Heart right ventricle (tissue), 16 donors: ENCODE data around the gene NUDT7. TPM values are rescaled to one million over a fixed set of nuclear protein-coding genes. Genes with fewer than 3 reads are reported as not detected.

Source experiments
- ATAC-seq, 8 donors: fragments of 200-7000 bp; cut with Tn5 transposase; one replicate each; pipeline ENCODE4 v1.9.1; 2020; ENCODE audit warnings: mild to moderate bottlenecking in 8 of 8, moderate library complexity in 8 of 8, moderate number of reproducible peaks in 1 of 8
- DNase-seq, 2 donors: peaks; one replicate each; pipeline ENCODE4 v3.0.0-alpha.2; 2020
- H3K27ac ChIP-seq, 10 donors: fragments of 200-600 bp; sonication (generic) in 2 of 10; one replicate each; pipeline versions ENCODE4 v1.5.0 to v1.8.0; 2020 to 2022; ENCODE audit warnings: mild to moderate bottlenecking in 3 of 10
- H3K27me3 ChIP-seq, 7 donors: fragments of 200-600 bp; one replicate each; pipeline ENCODE4 v1.8.0; 2021 to 2022; ENCODE audit warnings: mild to moderate bottlenecking in 2 of 7
- H3K36me3 ChIP-seq, 9 donors: fragments of 200-600 bp; sonication (generic) in 1 of 9; one replicate each; pipeline versions ENCODE4 v1.5.0 to v1.8.0; 2020 to 2022; ENCODE audit warnings: mild to moderate bottlenecking in 2 of 9
- H3K4me1 ChIP-seq, 9 donors: fragments of 200-600 bp; sonication (generic) in 1 of 9; one replicate each; pipeline versions ENCODE4 v1.5.0 to v1.8.0; 2020 to 2022; ENCODE audit warnings: mild to moderate bottlenecking in 4 of 9
- H3K4me3 ChIP-seq, 10 donors: fragments of 200-600 bp; sonication (generic) in 2 of 10; one replicate each; pipeline versions ENCODE4 v1.5.0 to v1.8.0; 2020 to 2022; ENCODE audit warnings: mild to moderate bottlenecking in 7 of 10, moderate library complexity in 2 of 10
- H3K9me3 ChIP-seq, 11 donors: fragments of 200-600 bp in 10 of 11; sonication (generic) in 2 of 11; one replicate each; pipeline versions ENCODE4 v1.5.0 to v1.8.0; 2013 to 2022; ENCODE audit warnings: mild to moderate bottlenecking in 2 of 11, control low read depth in 1 of 11, moderate library complexity in 1 of 11
- CTCF ChIP-seq, 9 donors: fragments of 200-600 bp; sonication (generic) in 2 of 9; IDR thresholded peaks; one replicate each; pipeline versions ENCODE4 v1.5.0 to v1.8.0; 2021 to 2022; ENCODE audit warnings: antibody characterized with exemption in 9 of 9, mild to moderate bottlenecking in 5 of 9, moderate library complexity in 1 of 9
- WGBS, 2 donors: extraction: QIAGEN DNeasy Blood & Tissue Kit; methylation state at CpG; one replicate each; pipeline ENCODE4 v1.1.7; 2013; ENCODE audit warnings: inconsistent platforms in 1 of 2; 5-methylcytosine and 5-hydroxymethylcytosine counted together
- intact Hi-C, 10 donors: fragments of 100-400 bp; cut with DNase I; formaldehyde crosslinking; loops; one replicate each; pipeline versions ENCODE4 v1.11.1 to v1.14.2; 2022
- polyA plus RNA-seq, 2 donors: library from polyadenylated mRNA; stranded (reverse); fragments of 200-250 nt; gene quantifications; one replicate each; pipeline ENCODE4 v1.2.3, GENCODE V29; 2013
- total RNA-seq, 10 donors: library from RNA; stranded (reverse); fragmentation: NEBNext Ultra II Directional in 3 of 10; extraction: Animal tissue kit (Norgen Biotek cat#: 25700) in 3 of 10; gene quantifications; one replicate each; pipeline versions ENCODE4 v1.2.1 to v1.2.4, GENCODE V29; 2021 to 2023
- donor health status: Arrhythmogenic right ventricular cardiomyopathy.
- donor health status: ischemic (EF 13 %, LVEDD 7.1; RV severe dilation, severe dysfunction).
- donor health status: healthy with polysubstance abuse.
- donor health status: DM: no; HTN: yes; CAD: no.
- donor health status: DM: no; HTN: no; CAD: no.
- donor health status: ischemic (EF 25% LVEDD 6.9; RV normal size, moderate dysfunction).
- donor health status: ischemic (EF 25% LVEDD 5.7; RV mildly dilated, moderate dysfunction).
- donor health status: healthy.
- donor health status: DM: yes; HTN: yes; CAD: no.
- donor health status: Ischemic cardiomyopathy.
- donor health status: ischemic (EF 35%, LVEDD 5.7; RV mildly dilated, moderate dysfunction).
- donor health status: nonischemic (EF 11% LVEDD 7.7; RV severe dilation, severe dysfunction).
- donor health status: DM: yes; HTN: yes; CAD: no.
- donor health status: PGD.
- donor health status: ischemic (EF 29% LVEDD 5.4; RV normal size, mild dysfunction).
- donor health status: nonischemic (EF 23%, LVEDD 6.1; RV moderate dilation, normal function).

NUDT7 gene
- total and polyA plus RNA-seq, 12 donors = 10.3 to 75.7 (median 46.9) TPM

- ATAC-seq = no peak
Measured at GRCh38 chr16:77689971-77690370, 32.3 kb upstream of the NUDT7 start.

DNA sequence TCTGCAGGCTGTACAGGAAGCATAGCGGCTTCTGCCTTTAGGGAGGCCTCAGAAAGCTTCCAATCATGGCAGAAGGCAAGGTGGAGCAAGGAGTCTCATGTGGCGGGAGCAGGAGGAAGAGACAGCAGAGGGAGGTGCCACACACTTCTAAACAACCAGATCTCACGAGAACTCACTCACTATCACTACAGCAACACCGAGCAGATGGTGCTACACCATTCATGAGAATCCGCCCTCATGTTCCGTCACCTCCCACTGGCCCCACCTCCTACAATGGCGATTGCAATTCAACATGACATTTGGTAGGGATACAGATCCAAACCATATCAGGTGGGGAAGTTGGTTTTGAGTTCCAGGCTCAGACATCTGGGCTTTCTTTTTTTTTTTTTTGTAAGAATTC is 31.9 kb upstream of the NUDT7 start:
- Histone ChIP-seq H3K36me3 (no peaks in the 10 kb centered on the region), H3K27me3 (peaks cover 0 to 50% (median 9%) of the 10 kb centered on the region in 7 donors), H3K4me1 (no peaks in the 10 kb centered on the region), H3K27ac (no peak overlapping the region), H3K4me3 (no peak overlapping the region), H3K9me3 (no peaks in the 10 kb centered on the region)
- TF ChIP-seq CTCF (IDR thresholded peaks at IDR 0.05) = no peak
- WGBS, 2 donors = 70 to 73% methylated on average over 7 of the region's 7 CpGs
- intact Hi-C loops = no loop called here
- no peak for ATAC-seq
- no peak for DNase-seq

More at GRCh38 chr16:77689971-77690370, 32.3 kb upstream of the NUDT7 start:
- intact Hi-C loops = no loop called here
- Histone ChIP-seq H3K4me3 (no peak overlapping the region), H3K4me1 (no peaks in the 10 kb centered on the region), H3K36me3 (no peaks in the 10 kb centered on the region), H3K27ac (no peak overlapping the region), H3K27me3 (peaks cover 0 to 50% (median 9%) of the 10 kb centered on the region in 7 donors), H3K9me3 (no peaks in the 10 kb centered on the region)
- DNase-seq = no peak
- WGBS, 2 donors = 81 to 85% methylated on average over 5 of the region's 5 CpGs
- no peak for TF ChIP-seq CTCF (IDR thresholded peaks at IDR 0.05)

DNA sequence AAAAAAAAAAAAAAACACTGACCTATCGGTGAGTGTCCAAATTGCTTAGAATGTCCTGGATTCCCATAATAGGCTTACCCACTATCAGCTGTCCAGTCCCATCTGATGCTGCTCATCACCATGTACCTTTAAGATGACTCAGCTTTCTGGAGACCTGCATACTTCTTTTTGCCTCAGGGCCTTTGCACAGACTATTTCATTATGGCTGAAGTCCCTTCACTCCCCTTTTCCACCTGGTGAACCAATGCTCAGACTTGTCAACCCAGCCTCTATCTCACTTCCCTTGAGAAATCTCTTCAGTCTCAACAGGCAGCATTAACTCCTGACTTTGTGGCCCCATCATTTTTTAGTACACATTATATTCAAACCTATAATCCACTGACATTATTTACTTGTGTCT is 29.7 kb upstream of the NUDT7 start:
- DNase-seq = no peak
- no peak for TF ChIP-seq CTCF (IDR thresholded peaks at IDR 0.05)
- Histone ChIP-seq H3K9me3 (no peaks in the 10 kb centered on the region), H3K36me3 (no peaks in the 10 kb centered on the region), H3K4me3 (no peak overlapping the region), H3K27ac (no peak overlapping the region), H3K27me3 (peaks cover 0 to 35% (median 4%) of the 10 kb centered on the region in 7 donors), H3K4me1 (no peaks in the 10 kb centered on the region)
- ATAC-seq = no peak
- intact Hi-C loops = no loop called here
- 100% methylated on average over 1 of the region's 1 CpG for WGBS, 2 donors

- peaks cover 0 to 17% (median 4%) of the 10 kb centered on the region in 7 donors for H3K27me3 ChIP-seq
- intact Hi-C loops = no loop called here
- no peak for TF ChIP-seq CTCF (IDR thresholded peaks at IDR 0.05)
- H3K4me1 ChIP-seq = no peaks in the 10 kb centered on the region
- no peak overlapping the region for H3K4me3 ChIP-seq
- no peak overlapping the region for H3K27ac ChIP-seq
- DNase-seq (no peak), ATAC-seq (no peak)
- no peaks in the 10 kb centered on the region for H3K36me3 ChIP-seq
- no peaks in the 10 kb centered on the region for H3K9me3 ChIP-seq
Measured at GRCh38 chr16:77696149-77696548, 26.2 kb upstream of the NUDT7 start.
